Adrenal gland (tissue), 12 donors: Measurements from ENCODE around the gene WWOX. TPM values are rescaled to one million over a fixed set of nuclear protein-coding genes. Genes with fewer than 3 reads are reported as not detected.

Source experiments
- DNase-seq, 7 donors: peaks; one replicate each; pipeline ENCODE4 v3.0.0-alpha.2; 2019 to 2020
- H3K27ac ChIP-seq, 5 donors: fragments of 200-600 bp; sonication (generic) in 4 of 5; 1 replicate in 3 of 5; 2 replicates in 2 of 5; pipeline versions ENCODE4 v1.5.1 to v1.8.0; 2016 to 2020; ENCODE audit warnings: mild to moderate bottlenecking in 1 of 5
- H3K27me3 ChIP-seq: fragments of 200-600 bp; 2 replicates; pipeline ENCODE4 v1.8.0; 2021
- H3K36me3 ChIP-seq, 2 donors: fragments of 200-600 bp; replicated peaks in 1 of 2; 1 replicate in 1 of 2; 2 replicates in 1 of 2; pipeline versions ENCODE4 v1.5.1 to v1.8.0; 2018 to 2022
- H3K4me1 ChIP-seq, 2 donors: fragments of 200-600 bp; replicated peaks in 1 of 2; 1 replicate in 1 of 2; 2 replicates in 1 of 2; pipeline versions ENCODE4 v1.5.1 to v1.8.0; 2018 to 2021
- H3K4me3 ChIP-seq, 4 donors: fragments of 200-600 bp; sonication (generic) in 3 of 4; one replicate each; pipeline ENCODE4 v1.5.1; 2016 to 2018
- H3K9me3 ChIP-seq, 3 donors: fragments of 200-600 bp; sonication (generic) in 1 of 3; replicated peaks in 1 of 3; 1 replicate in 2 of 3; 2 replicates in 1 of 3; pipeline versions ENCODE4 v1.5.1 to v1.8.0; 2016 to 2021
- CTCF ChIP-seq, 6 experiments: fragments of 450-650 bp in 4 of 6; fragments of 200-600 bp in 2 of 6; sonication (generic) in 1 of 6; IDR thresholded peaks; 1 replicate in 5 of 6; 2 replicates in 1 of 6; pipeline versions ENCODE4 v1.5.1 to v1.8.0; 2016 to 2021; ENCODE audit warnings: antibody characterized with exemption in 6 of 6, mild to moderate bottlenecking in 2 of 6, moderate library complexity in 1 of 6
- POLR2A ChIP-seq, 2 donors: fragments of 450-650 bp; IDR thresholded peaks; one replicate each; pipeline ENCODE4 v1.6.1; 2017; ENCODE audit warnings: antibody characterized with exemption in 2 of 2, mild to moderate bottlenecking in 2 of 2, moderate library complexity in 1 of 2
- whole genome bisulfite sequencing, 4 donors: extraction: QIAGEN DNeasy Blood & Tissue Kit in 2 of 4; methylation state at CpG; one replicate each; pipeline versions ENCODE4 v1.1.5 to v1.1.7; 2013 to 2017; 5-methylcytosine and 5-hydroxymethylcytosine counted together
- intact Hi-C, 2 donors: fragments of 100-400 bp; cut with DNase I; formaldehyde crosslinking; loops; one replicate each; pipeline versions ENCODE4 v1.14.1 to v1.15.0; 2022 to 2023
- polyA plus RNA-seq, 3 donors: library from polyadenylated mRNA; stranded (reverse); fragments of 200-250 nt in 2 of 3; fragments of 350-450 nt in 1 of 3; fragmentation: Illumina TruSeq in 1 of 3; extraction: RNeasy Lipid Tissue Mini Kit (QIAGEN cat#74804) in 1 of 3; gene quantifications; one replicate each; pipeline ENCODE4 v1.2.3, GENCODE V29; 2013 to 2014
- total RNA-seq, 9 donors: library from RNA; depleted of rRNA in 4 of 9; stranded (reverse); fragments of >200 nt in 4 of 9; fragments of 120-200 nt in 1 of 9; fragmentation: NEBNext Ultra II Directional in 1 of 9; extraction: Animal tissue kit (Norgen Biotek cat#: 25700) in 1 of 9; gene quantifications; one replicate each; pipeline versions ENCODE4 v1.1.0 to v1.2.4, GENCODE V29; 2013 to 2023
- donor health status: healthy with polysubstance abuse.
- donor health status: Bipolar disorder and iron deficiency.
- donor health status: DM: yes; HTN: yes; CAD: no.
- donor health status: DM: no; HTN: no; CAD: no.
- donor health status: DM: no; HTN: no; CAD: no.
- donor health status: DM: yes; HTN: yes; CAD: no.

WWOX gene
- total and polyA plus RNA-seq, 12 donors = 11.8 to 74.6 (median 20.5) TPM

- intact Hi-C loops = no loop called here
- 89 to 94% (median 90%) methylated on average over 13 of the region's 13 CpGs for WGBS, 4 donors
- no peak for TF ChIP-seq CTCF (IDR thresholded peaks at IDR 0.05)
- TF ChIP-seq POLR2A (IDR thresholded peaks at IDR 0.05) = no peak
These were observed 1060.0 kb downstream of the WWOX start for GRCh38 chr16:79159261-79160049.

GRCh38 chr16:79162977-79163376 lies 1063.5 kb downstream of the WWOX start:
- no peaks in the 10 kb centered on the region for H3K27me3 ChIP-seq
- no peak for DNase-seq
- no peak overlapping the region for H3K4me3 ChIP-seq
- no peaks in the 10 kb centered on the region for H3K4me1 ChIP-seq
- intact Hi-C loops = no loop called here
- no peak overlapping the region for H3K27ac ChIP-seq
- no peak for TF ChIP-seq POLR2A (IDR thresholded peaks at IDR 0.05)
- no peak for TF ChIP-seq CTCF (IDR thresholded peaks at IDR 0.05)
- 89 to 94% (median 92%) methylated on average over 3 of the region's 3 CpGs for WGBS, 4 donors
- H3K36me3 ChIP-seq = no peaks in the 10 kb centered on the region
- H3K9me3 ChIP-seq = no peaks in the 10 kb centered on the region

More at GRCh38 chr16:79159261-79160049, 1060.0 kb downstream of the WWOX start:
- DNase-seq = no peak
- Histone ChIP-seq H3K4me3 (no peak overlapping the region), H3K36me3 (no peaks in the 10 kb centered on the region), H3K27me3 (no peaks in the 10 kb centered on the region), H3K9me3 (no peaks in the 10 kb centered on the region), H3K27ac (no peak overlapping the region), H3K4me1 (no peaks in the 10 kb centered on the region)

DNA sequence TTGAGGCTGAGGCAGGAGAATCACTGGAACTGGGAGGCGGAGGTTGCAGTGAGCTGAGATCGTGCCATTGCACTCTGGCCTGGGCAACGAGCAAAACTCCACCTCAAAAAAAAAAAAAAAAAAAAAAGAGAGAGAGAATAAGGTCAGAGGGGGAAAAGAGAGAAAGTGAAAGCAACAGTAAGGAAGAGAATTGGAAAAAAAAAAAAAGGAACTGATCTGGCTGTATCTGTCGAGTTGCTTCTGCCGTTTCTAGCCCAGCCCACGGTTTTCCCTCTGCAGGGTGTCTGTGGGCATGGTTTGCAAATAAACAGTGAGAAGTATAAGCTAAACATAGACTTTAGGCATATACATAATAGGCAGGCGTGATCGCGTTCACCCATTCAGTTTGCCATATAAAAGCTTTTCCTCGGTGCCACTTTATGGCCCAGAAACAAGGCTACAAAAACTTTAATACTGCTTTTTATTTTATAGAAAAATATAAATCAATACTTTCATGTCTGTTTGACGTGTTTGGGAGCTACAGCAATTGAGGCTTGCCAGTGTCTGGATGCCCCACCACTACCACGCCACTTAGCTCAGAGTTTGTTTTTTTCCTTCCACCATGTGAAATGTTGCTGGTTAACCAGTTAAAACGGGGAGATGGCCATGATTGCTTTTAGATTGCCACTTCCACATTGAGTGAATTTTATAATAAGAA lies 1064.4 kb downstream of the WWOX start:
- no peak for TF ChIP-seq CTCF (IDR thresholded peaks at IDR 0.05)
- no peak for TF ChIP-seq POLR2A (IDR thresholded peaks at IDR 0.05)
- Histone ChIP-seq H3K36me3 (no peaks in the 10 kb centered on the region), H3K4me1 (no peaks in the 10 kb centered on the region), H3K27me3 (no peaks in the 10 kb centered on the region), H3K9me3 (no peaks in the 10 kb centered on the region), H3K27ac (peak overlapping the region in 1 of 5 donors; percentile 8), H3K4me3 (no peak overlapping the region)
- DNase-seq = peak in 1 of 7 donors; percentile 17
- WGBS, 4 donors = 61 to 70% (median 66%) methylated on average over 13 of the region's 13 CpGs
- intact Hi-C loops = no loop called here

GRCh38 chr16:79164388-79164995 lies 1065.0 kb downstream of the WWOX start:
- intact Hi-C loops = no loop called here
- Histone ChIP-seq H3K27ac (peak overlapping the region in 1 of 5 donors; percentile 2), H3K4me1 (peaks cover 0 to 2% of the 10 kb centered on the region in 2 donors), H3K9me3 (no peaks in the 10 kb centered on the region), H3K36me3 (no peaks in the 10 kb centered on the region), H3K27me3 (no peaks in the 10 kb centered on the region), H3K4me3 (no peak overlapping the region)
- WGBS, 4 donors = 78 to 85% (median 82%) methylated on average over 10 of the region's 10 CpGs
- DNase-seq = no peak
- TF ChIP-seq POLR2A (IDR thresholded peaks at IDR 0.05) (no peak), CTCF (IDR thresholded peaks at IDR 0.05) (no peak)
